Esophagus squamous epithelium (tissue), 5 donors: ENCODE data around the gene CACNA1H. TPM values are rescaled to one million over a fixed set of nuclear protein-coding genes. Genes with fewer than 3 reads are reported as not detected.

ENCODE experiments used
- DNase-seq: peaks from one replicate; lab custom pipeline; 2025; lab: John Stamatoyannopoulos, UW
- H3K27ac ChIP-seq, 4 donors: fragments of 200-600 bp; sonication (generic); one replicate each; pipeline ENCODE4 v1.5.1; 2016 to 2019; ENCODE audit warnings: mild to moderate bottlenecking in 1 of 4
- H3K27me3 ChIP-seq, 4 donors: fragments of 200-600 bp; sonication (generic); 1 replicate in 3 of 4; 2 replicates in 1 of 4; pipeline versions ENCODE4 v1.5.1 to v1.6.0; 2017 to 2021; ENCODE audit warnings: antibody characterized with exemption in 1 of 4
- H3K36me3 ChIP-seq, 3 donors: fragments of 200-600 bp; sonication (generic); one replicate each; pipeline ENCODE4 v1.5.1; 2016 to 2019
- H3K4me1 ChIP-seq, 3 donors: fragments of 200-600 bp; sonication (generic); one replicate each; pipeline ENCODE4 v1.5.1; 2017 to 2019
- H3K4me3 ChIP-seq, 4 donors: fragments of 200-600 bp; sonication (generic); 1 replicate in 3 of 4; 2 replicates in 1 of 4; pipeline ENCODE4 v1.5.1; 2016 to 2019; ENCODE audit warnings: mild to moderate bottlenecking in 2 of 4, moderate library complexity in 1 of 4
- H3K9me3 ChIP-seq, 3 donors: fragments of 200-600 bp; sonication (generic); one replicate each; pipeline ENCODE4 v1.5.1; 2016 to 2019
- POLR2A ChIP-seq, 4 donors: fragments of 450-650 bp; IDR thresholded peaks; one replicate each; pipeline ENCODE4 v1.6.1; 2017; ENCODE audit warnings: antibody characterized with exemption in 4 of 4, mild to moderate bottlenecking in 4 of 4, moderate library complexity in 3 of 4
- WGBS, 2 donors: methylation state at CpG; one replicate each; pipeline ENCODE4 v1.1.5; 2018; 5-methylcytosine and 5-hydroxymethylcytosine counted together
- intact Hi-C: fragments of 100-400 bp; cut with DNase I; formaldehyde crosslinking; loops from one replicate; pipeline ENCODE4 v1.15.0; 2022
- total RNA-seq, 4 donors: library from RNA; depleted of rRNA; stranded (reverse); fragments of >200 nt; gene quantifications; one replicate each; pipeline ENCODE4 v1.1.0, GENCODE V29; 2016
- TF ChIP-seq, protein P1 (sequence below), 6 experiments: fragments of 450-650 bp in 4 of 6; fragments of 200-600 bp in 2 of 6; sonication (generic) in 2 of 6; IDR thresholded peaks; one replicate each; pipeline ENCODE4 v1.5.1; 2016 to 2019; ENCODE audit warnings: antibody characterized with exemption in 6 of 6, mild to moderate bottlenecking in 4 of 6, moderate library complexity in 4 of 6
- donor health status: DM: yes; HTN: yes; CAD: no.

The CACNA1H gene
- total RNA-seq, 4 donors from 2014 or later: 1.7 to 14.7 (median 5.6) TPM

DNA sequence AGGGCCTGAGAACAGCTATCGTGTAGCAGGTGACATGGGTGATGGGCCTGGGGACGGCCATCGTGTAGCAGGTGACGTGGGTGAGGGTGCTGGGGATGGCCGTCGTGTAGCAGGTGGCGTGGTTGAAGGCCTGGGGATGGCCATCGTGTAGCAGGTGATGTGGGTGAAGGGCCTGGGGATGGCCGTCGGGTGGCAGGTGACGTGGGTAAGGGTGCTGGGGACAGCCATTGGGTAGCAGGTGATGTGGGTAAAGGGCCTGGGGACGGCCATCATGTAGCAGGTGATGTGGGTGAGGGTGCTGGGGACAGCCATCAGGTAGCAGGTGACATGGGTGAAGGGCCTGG lies 118.4 kb downstream of the CACNA1H start:
- WGBS, 2 donors: 83 to 85% methylated on average over 5 to 9 of the region's 12 CpGs
- TF ChIP-seq, protein P1, sequence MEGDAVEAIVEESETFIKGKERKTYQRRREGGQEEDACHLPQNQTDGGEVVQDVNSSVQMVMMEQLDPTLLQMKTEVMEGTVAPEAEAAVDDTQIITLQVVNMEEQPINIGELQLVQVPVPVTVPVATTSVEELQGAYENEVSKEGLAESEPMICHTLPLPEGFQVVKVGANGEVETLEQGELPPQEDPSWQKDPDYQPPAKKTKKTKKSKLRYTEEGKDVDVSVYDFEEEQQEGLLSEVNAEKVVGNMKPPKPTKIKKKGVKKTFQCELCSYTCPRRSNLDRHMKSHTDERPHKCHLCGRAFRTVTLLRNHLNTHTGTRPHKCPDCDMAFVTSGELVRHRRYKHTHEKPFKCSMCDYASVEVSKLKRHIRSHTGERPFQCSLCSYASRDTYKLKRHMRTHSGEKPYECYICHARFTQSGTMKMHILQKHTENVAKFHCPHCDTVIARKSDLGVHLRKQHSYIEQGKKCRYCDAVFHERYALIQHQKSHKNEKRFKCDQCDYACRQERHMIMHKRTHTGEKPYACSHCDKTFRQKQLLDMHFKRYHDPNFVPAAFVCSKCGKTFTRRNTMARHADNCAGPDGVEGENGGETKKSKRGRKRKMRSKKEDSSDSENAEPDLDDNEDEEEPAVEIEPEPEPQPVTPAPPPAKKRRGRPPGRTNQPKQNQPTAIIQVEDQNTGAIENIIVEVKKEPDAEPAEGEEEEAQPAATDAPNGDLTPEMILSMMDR (IDR thresholded peaks at IDR 0.05): no peak
- no peak for TF ChIP-seq POLR2A (IDR thresholded peaks at IDR 0.05)
- no peak for DNase-seq
- H3K27ac ChIP-seq: no peak overlapping the region
- peaks cover 0 to 10% (median 0%) of the 10 kb centered on the region in 3 donors for H3K4me1 ChIP-seq
- H3K27me3 ChIP-seq: peaks cover 0 to 64% (median 0%) of the 10 kb centered on the region in 4 donors
- no peak overlapping the region for H3K4me3 ChIP-seq
- intact Hi-C loops: no loop called here
- H3K9me3 ChIP-seq: no peaks in the 10 kb centered on the region
- H3K36me3 ChIP-seq: no peaks in the 10 kb centered on the region

Other genes with a start within 250 kb of the CACNA1H start
- 10 to 100 TPM; 13.3 to 34.4 (median 23.8) TPM for gene LMF1, start 182.1 kb upstream of the CACNA1H start, total RNA-seq
- under 1 TPM in 3 of 4 donors, not detected in 1; 0.08 to 0.19 (median 0.09) TPM for gene SOX8, start 171.3 kb upstream of the CACNA1H start, total RNA-seq
- gene SSTR5, start 80.4 kb upstream of the CACNA1H start, total RNA-seq: not detected
- gene C1QTNF8, start 56.9 kb upstream of the CACNA1H start, total RNA-seq: not detected
- gene TPSG1, start 72.2 kb downstream of the CACNA1H start, total RNA-seq: under 1 TPM in 1 of 4 donors, not detected in 3; 0.27 TPM
- 100 to 1,000 TPM in 1 of 4 donors, 10 to 100 TPM in 2, 1 to 10 TPM in 1; 4.0 to 537 (median 20.2) TPM for gene TPSB2, start 77.1 kb downstream of the CACNA1H start, total RNA-seq
- gene TPSAB1, start 87.6 kb downstream of the CACNA1H start, total RNA-seq: 100 to 1,000 TPM in 1 of 4 donors, 10 to 100 TPM in 2, 1 to 10 TPM in 1; 3.0 to 395 (median 16.7) TPM
- gene TPSD1, start 103.0 kb downstream of the CACNA1H start, total RNA-seq: 1 to 10 TPM in 1 of 4 donors, under 1 TPM in 1, not detected in 2; 0.91 to 5.9 TPM
- 10 to 100 TPM; 31.8 to 88.1 (median 76.3) TPM for gene UBE2I, start 156.5 kb downstream of the CACNA1H start, total RNA-seq
- 1 to 10 TPM in 2 of 4 donors, under 1 TPM in 2; 0.68 to 2.7 (median 1.00) TPM for gene BAIAP3, start 180.5 kb downstream of the CACNA1H start, total RNA-seq
- 10 to 100 TPM; 57.6 to 87.4 (median 70.5) TPM for gene TSR3, start 198.8 kb downstream of the CACNA1H start, total RNA-seq
- gene GNPTG, start 198.8 kb downstream of the CACNA1H start, total RNA-seq: 10 to 100 TPM; 21.6 to 46.9 (median 37.8) TPM